Fibroblast of lung (primary cell): ENCODE data around the gene ETV6. TPM values are rescaled to one million over a fixed set of nuclear protein-coding genes. Genes with fewer than 3 reads are reported as not detected.

ENCODE experiments used
- DNase-seq, 2 donors: peaks; one replicate each; pipeline versions ENCODE4 v3.0.0 to v3.0.0-alpha.2; 2010; ENCODE audit warnings: low read depth in 2 of 2
- H2AFZ ChIP-seq: 2 replicates; pipeline ENCODE4 v1.5.1; 2012; ENCODE audit warnings: low read length, control low read depth, inconsistent platforms
- H3K27ac ChIP-seq: 2 replicates; pipeline ENCODE4 v1.5.1; 2011; ENCODE audit warnings: low read length, control low read depth; ENCODE audit not compliant: insufficient read depth
- H3K27me3 ChIP-seq: 2 replicates; pipeline ENCODE4 v1.5.1; 2011; ENCODE audit warnings: mild to moderate bottlenecking, low read length; ENCODE audit not compliant: control insufficient read depth, insufficient read depth
- H3K36me3 ChIP-seq: 2 replicates; pipeline ENCODE4 v1.5.1; 2011; ENCODE audit warnings: low read length; ENCODE audit not compliant: control insufficient read depth, insufficient read depth
- H3K4me1 ChIP-seq: 2 replicates; pipeline ENCODE4 v1.5.1; 2011; ENCODE audit warnings: low read length; ENCODE audit not compliant: control insufficient read depth, insufficient read depth; ENCODE audit errors: extremely low read depth
- H3K4me2 ChIP-seq: 2 replicates; pipeline ENCODE4 v1.5.1; 2011; ENCODE audit warnings: low read length, control low read depth; ENCODE audit not compliant: insufficient read depth; ENCODE audit errors: extremely low read depth
- H3K4me3 ChIP-seq, 4 experiments: fragments of 200-600 bp in 1 of 4; sonication (generic) in 1 of 4; replicated peaks in 1 of 4; 2 replicates each; pipeline ENCODE4 v1.5.1; 2011 to 2016; ENCODE audit warnings: low read length in 4 of 4, low read depth in 3 of 4, mild to moderate bottlenecking in 3 of 4, control low read depth in 2 of 4, inconsistent platforms in 1 of 4, mixed read lengths in 1 of 4; ENCODE audit not compliant: insufficient read depth in 1 of 4; ENCODE audit errors: control extremely low read depth in 1 of 4
- H3K79me2 ChIP-seq: 2 replicates; pipeline ENCODE4 v1.5.1; 2012; ENCODE audit warnings: mild to moderate bottlenecking, low read length, inconsistent platforms; ENCODE audit not compliant: control insufficient read depth, insufficient read depth
- H3K9ac ChIP-seq: 2 replicates; pipeline ENCODE4 v1.5.1; 2011; ENCODE audit warnings: mild to moderate bottlenecking, low read length, control low read depth; ENCODE audit not compliant: insufficient read depth
- H3K9me3 ChIP-seq: 2 replicates; pipeline ENCODE4 v1.5.1; 2012; ENCODE audit warnings: low read depth, low read length; ENCODE audit not compliant: control insufficient read depth, insufficient read depth
- H4K20me1 ChIP-seq: 2 replicates; pipeline ENCODE4 v1.5.1; 2011; ENCODE audit warnings: low read length; ENCODE audit not compliant: control insufficient read depth, insufficient read depth; ENCODE audit errors: extremely low read depth
- CTCF ChIP-seq, 2 donors: IDR thresholded peaks in 1 of 2; conservative IDR thresholded peaks in 1 of 2; 1 replicate in 1 of 2; 2 replicates in 1 of 2; pipeline ENCODE4 v1.5.1; 2011 to 2012; ENCODE audit warnings: low read length in 2 of 2, control low read depth in 1 of 2, inconsistent platforms in 1 of 2, low read depth in 1 of 2, mild to moderate bottlenecking in 1 of 2
- EZH2 ChIP-seq: IDR thresholded peaks from 2 replicates; pipeline ENCODE4 v1.5.1; 2012; ENCODE audit warnings: low read length, control low read depth, mild to moderate bottlenecking; ENCODE audit errors: missing control alignments
- polyA plus RNA-seq, 2 donors: library from polyadenylated mRNA; depleted of rRNA in 1 of 2; stranded (reverse) in 1 of 2; unstranded in 1 of 2; fragments of >200 nt; gene quantifications; 2 replicates each; pipeline ENCODE4 v1.2.1, GENCODE V29; 2011 to 2012; ENCODE audit warnings: missing spikeins in 1 of 2
- total RNA-seq: library from RNA; depleted of rRNA; stranded (reverse); fragments of >200 nt; gene quantifications from 2 replicates; pipeline ENCODE4 v1.2.1, GENCODE V29; 2014

Gene ETV6
- total and polyA plus RNA-seq, 2 donors (not counting 1 experiment from before 2014, with no cell fraction given), result 4.3 to 8.9 TPM

GRCh38 chr12:11881835-11882234, 232.4 kb downstream of the ETV6 start:
- Histone ChIP-seq H3K27ac (no peak overlapping the region), H3K4me1 (peaks cover 8% of the 10 kb centered on the region)
- TF ChIP-seq EZH2, result no peak
- TF ChIP-seq CTCF (conservative IDR thresholded peaks at IDR 0.05 in 1 of 2, IDR thresholded peaks at IDR 0.05 in 1 of 2; ENCODE audit: low read depth in 1 of 2, low read length in 2 of 2), result no peak

GRCh38 chr12:11882301-11883019, 233.0 kb downstream of the ETV6 start:
- Histone ChIP-seq H4K20me1 (no peaks in the 10 kb centered on the region), H3K27ac (no peak overlapping the region), H3K9ac (no peak overlapping the region), H3K4me1 (peaks cover 8% of the 10 kb centered on the region), H3K27me3 (no peaks in the 10 kb centered on the region), H2AFZ (no peak overlapping the region), H3K4me2 (no peak overlapping the region), H3K36me3 (no peaks in the 10 kb centered on the region), H3K4me3 (no peak overlapping the region), H3K79me2 (no peaks in the 10 kb centered on the region), H3K9me3 (no peaks in the 10 kb centered on the region)
- TF ChIP-seq CTCF (conservative IDR thresholded peaks at IDR 0.05 in 1 of 2, IDR thresholded peaks at IDR 0.05 in 1 of 2; ENCODE audit: low read depth in 1 of 2, low read length in 2 of 2) (no peak), EZH2 (no peak)
- no peak for DNase-seq

More at GRCh38 chr12:11881835-11882234, 232.4 kb downstream of the ETV6 start:
- no peak overlapping the region for H2AFZ ChIP-seq
- H3K36me3 ChIP-seq, result no peaks in the 10 kb centered on the region
- no peaks in the 10 kb centered on the region for H4K20me1 ChIP-seq
- no peak overlapping the region for H3K4me3 ChIP-seq
- no peaks in the 10 kb centered on the region for H3K27me3 ChIP-seq
- H3K4me2 ChIP-seq, result no peak overlapping the region
- no peak for DNase-seq
- H3K9ac ChIP-seq, result no peak overlapping the region
- H3K79me2 ChIP-seq, result no peaks in the 10 kb centered on the region
- no peaks in the 10 kb centered on the region for H3K9me3 ChIP-seq

- Histone ChIP-seq H3K27ac (no peak overlapping the region), H2AFZ (no peak overlapping the region), H3K4me3 (no peak overlapping the region), H3K4me2 (no peak overlapping the region), H3K36me3 (no peaks in the 10 kb centered on the region), H3K4me1 (no peaks in the 10 kb centered on the region), H3K9ac (no peak overlapping the region), H3K79me2 (no peaks in the 10 kb centered on the region), H3K27me3 (no peaks in the 10 kb centered on the region), H3K9me3 (no peaks in the 10 kb centered on the region), H4K20me1 (no peaks in the 10 kb centered on the region)
- TF ChIP-seq EZH2 (no peak), CTCF (conservative IDR thresholded peaks at IDR 0.05 in 1 of 2, IDR thresholded peaks at IDR 0.05 in 1 of 2; ENCODE audit: low read depth in 1 of 2, low read length in 2 of 2) (no peak)
- no peak for DNase-seq
Measured at GRCh38 chr12:11884116-11884515, 234.6 kb downstream of the ETV6 start.
